ENCODE data around the gene UNC45A. TPM values are rescaled to one million over a fixed set of nuclear protein-coding genes. Genes with fewer than 3 reads are reported as not detected.

Gene UNC45A
- total RNA-seq, 1 donor: 69.1 TPM

GRCh38 chr15:90901175-90902039 lies 33.7 kb upstream of the UNC45A start:
- TF ChIP-seq CTCF (IDR thresholded peaks at IDR 0.05; ENCODE audit: insufficient read depth, low read depth, low read length): no peak
- H3K4me3 ChIP-seq (ENCODE audit: low read depth, low read length): peak overlapping the region; percentile 73
- no peak for DNase-seq (ENCODE audit: low read depth)

DNA sequence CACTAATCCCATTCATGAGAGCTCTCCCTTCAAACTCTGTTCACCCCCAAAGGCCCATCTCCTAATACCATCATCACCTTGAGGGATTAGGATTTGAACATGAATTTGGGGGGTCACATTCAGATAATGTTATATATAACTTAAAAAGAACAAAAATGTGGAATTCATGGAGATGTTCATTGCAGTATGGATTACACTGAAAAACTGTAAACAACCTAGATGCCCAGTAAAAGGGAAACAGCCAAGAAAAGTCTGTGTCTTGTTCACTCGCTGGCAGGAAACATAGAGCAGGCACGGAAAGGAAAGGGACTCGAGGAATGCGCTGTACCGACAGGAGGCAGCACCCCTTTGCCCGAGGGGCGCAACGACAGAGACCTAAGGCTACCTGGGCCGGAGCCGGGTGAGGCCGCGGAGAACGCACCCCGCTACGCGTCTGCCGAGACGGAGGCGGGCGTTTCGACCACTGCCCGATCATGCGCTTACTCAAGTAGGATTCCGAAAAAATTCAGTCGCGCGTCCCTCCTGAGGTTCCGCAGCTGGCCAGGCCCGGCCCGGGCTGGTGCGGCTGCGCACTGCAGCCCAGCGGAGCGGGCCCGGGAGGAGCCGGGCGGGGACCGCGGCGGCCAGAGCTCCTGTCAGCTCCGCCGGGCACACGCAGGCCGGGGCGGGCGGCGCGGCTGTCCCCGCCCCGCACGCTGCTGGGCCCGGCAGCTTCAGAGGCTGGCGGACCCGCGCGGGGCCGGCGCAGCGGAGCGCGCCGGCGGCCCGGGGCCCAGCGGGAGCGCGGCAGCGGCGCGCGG lies 32.8 kb upstream of the UNC45A start:
- peak; percentile 73 for TF ChIP-seq CTCF (IDR thresholded peaks at IDR 0.05; ENCODE audit: insufficient read depth, low read depth, low read length)
- peak overlapping the region; percentile 83 for H3K4me3 ChIP-seq (ENCODE audit: low read depth, low read length)
- peak; percentile 85 for DNase-seq (ENCODE audit: low read depth)

DNA sequence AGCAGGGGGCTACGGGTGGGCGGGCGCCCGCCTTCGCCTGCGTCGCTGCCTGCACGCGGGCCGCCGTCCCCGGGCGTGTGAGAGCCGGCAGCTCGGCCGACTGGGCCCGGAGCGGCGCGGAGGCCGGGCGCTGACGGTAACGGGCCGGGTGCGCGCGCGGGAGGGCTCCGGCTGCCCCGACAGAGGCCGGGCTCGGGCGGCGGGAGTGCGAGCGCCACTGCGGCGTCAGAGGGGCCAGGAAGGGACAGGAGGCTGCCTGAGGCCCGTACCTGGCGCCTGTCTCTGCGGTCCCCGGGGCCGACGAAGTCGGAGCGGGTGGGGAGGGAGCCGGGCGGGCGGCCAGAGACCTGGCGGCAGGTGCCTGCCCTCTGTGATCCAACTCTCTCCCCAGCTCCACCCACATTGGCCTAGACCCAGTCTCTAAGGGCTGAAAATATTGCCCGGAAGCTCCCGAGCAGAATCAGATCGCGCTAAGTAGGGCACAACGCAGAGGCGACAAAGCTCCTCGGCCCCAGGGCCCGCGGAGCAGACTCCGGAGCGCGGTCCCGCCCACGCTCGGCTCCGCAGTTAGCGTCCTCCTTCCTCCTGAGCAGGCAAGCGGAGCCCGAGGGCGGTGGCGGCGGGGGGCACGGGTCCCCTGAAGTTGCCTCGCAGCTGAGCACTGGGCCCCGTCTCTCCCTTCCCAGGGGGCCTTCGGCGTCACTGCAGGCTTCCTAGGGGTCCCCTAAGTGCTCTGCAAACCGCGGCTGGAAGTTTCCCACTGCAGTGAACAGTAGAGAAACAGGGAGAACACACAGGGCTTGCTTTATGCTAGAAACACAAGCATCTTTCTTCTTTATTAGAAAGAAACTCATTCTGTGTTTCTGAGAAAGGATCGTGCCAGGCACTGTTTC lies 32.0 kb upstream of the UNC45A start, which contains the start of gene MAN2A2:
Gene MAN2A2, plus strand, starts transcription at position 463 of the 893 bp plus-strand sequence. CDS start 906 bp downstream, outside the sequence.
- TF ChIP-seq CTCF (IDR thresholded peaks at IDR 0.05; ENCODE audit: insufficient read depth, low read depth, low read length): no peak
- H3K4me3 ChIP-seq (ENCODE audit: low read depth, low read length): peak within 1 kb of the TSS; percentile 83
- DNase-seq (ENCODE audit: low read depth): peak; percentile 46

GRCh38 chr15:90903733-90904536 lies 31.1 kb upstream of the UNC45A start:
- TF ChIP-seq CTCF (IDR thresholded peaks at IDR 0.05; ENCODE audit: insufficient read depth, low read depth, low read length): no peak
- H3K4me3 ChIP-seq (ENCODE audit: low read depth, low read length): peak overlapping the region; percentile 83
- DNase-seq (ENCODE audit: low read depth): no peak

DNA sequence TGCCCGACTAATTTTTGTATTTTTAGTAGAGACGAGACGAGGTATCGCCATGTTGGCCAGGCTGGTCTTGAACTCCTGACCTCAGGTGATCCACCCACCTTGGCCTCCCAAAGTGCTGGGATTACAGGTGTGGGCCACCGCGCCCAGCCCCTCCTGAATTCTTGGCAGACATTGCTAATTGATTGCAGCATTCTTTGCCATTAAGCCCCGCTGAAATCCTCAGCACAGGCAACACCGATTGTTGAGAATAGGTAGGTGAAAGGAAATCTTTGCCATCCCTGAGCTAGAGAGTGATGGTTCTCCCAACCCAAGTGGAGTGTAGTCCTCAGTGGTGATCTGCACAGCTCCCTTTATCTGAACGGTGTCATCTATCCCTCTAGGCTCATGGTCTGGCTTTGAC lies 30.3 kb upstream of the UNC45A start:
- H3K4me3 ChIP-seq (ENCODE audit: low read depth, low read length): no peak overlapping the region
- no peak for DNase-seq (ENCODE audit: low read depth)
- TF ChIP-seq CTCF (IDR thresholded peaks at IDR 0.05; ENCODE audit: insufficient read depth, low read depth, low read length): no peak
